Measurements from ENCODE around the gene SMC4.

The SMC4 gene

GRCh38 chr3:160481856-160482255 lies 82.4 kb downstream of the SMC4 start:
- DNase-seq = no peak

DNA sequence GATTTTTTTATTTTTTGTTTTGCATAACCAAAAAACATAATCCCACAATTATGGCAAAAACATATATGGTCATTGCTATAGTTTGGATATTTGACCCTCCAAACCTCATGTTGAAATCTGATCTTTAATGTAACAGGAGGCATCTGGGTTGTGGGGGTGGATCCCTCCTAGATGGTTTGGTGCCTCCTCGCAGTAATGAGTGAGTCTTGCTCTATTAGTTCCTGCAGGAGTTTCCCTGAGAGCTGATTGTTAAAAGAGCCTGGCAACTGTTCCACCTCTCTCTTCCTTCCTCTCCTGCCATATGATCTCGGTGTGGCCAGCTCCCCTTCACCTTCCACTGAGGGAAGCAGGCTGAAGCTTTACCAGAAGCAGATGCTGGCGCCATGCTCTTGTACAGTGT lies 83.3 kb downstream of the SMC4 start:
- DNase-seq = no peak
